HG03064 (cell line): Measurements from ENCODE around the gene FTH1.

Source experiments
- ATAC-seq: cut with Tn5 transposase; IDR thresholded peaks from one replicate; pipeline ENCODE4 v1.9.1; 2021; ENCODE audit warnings: low read depth; ENCODE audit not compliant: unreplicated experiment

The FTH1 gene

DNA sequence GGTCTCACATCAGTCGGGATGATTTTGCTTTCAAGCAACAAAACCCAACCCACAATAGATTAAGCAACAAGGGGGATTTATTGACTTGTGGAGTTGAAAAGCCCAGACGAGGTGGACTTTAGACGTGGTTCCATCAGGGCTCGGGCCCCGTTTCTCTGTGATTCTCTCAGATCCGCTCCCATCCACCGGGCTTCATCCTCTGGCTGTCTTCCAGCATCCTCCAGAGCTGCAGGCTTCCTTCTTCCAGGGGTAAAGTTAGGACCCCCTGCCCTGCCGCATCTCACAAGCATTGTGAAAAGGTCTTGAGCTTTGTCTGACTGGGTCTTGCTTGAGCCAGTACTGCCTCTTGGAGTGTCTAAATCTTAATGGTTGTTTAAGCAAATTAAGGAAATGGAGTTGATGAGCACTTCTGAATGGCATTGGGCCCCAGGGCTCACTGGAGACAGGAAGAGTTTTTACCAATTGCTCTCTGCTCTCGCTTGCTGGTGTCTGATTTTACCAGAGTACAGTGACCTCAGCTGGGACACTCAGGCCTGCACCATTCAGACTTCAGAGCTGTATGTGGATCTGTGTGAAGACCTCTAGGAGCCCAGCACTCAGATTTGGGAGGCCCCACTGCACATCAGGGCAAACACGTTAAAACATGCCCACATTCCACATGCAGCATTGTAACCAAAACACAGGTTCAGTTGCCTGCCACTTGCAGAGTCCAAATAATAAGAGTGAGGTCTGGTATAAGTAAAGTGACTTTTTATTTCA, 13.5 kb upstream of the FTH1 start:
- no peak for ATAC-seq

DNA sequence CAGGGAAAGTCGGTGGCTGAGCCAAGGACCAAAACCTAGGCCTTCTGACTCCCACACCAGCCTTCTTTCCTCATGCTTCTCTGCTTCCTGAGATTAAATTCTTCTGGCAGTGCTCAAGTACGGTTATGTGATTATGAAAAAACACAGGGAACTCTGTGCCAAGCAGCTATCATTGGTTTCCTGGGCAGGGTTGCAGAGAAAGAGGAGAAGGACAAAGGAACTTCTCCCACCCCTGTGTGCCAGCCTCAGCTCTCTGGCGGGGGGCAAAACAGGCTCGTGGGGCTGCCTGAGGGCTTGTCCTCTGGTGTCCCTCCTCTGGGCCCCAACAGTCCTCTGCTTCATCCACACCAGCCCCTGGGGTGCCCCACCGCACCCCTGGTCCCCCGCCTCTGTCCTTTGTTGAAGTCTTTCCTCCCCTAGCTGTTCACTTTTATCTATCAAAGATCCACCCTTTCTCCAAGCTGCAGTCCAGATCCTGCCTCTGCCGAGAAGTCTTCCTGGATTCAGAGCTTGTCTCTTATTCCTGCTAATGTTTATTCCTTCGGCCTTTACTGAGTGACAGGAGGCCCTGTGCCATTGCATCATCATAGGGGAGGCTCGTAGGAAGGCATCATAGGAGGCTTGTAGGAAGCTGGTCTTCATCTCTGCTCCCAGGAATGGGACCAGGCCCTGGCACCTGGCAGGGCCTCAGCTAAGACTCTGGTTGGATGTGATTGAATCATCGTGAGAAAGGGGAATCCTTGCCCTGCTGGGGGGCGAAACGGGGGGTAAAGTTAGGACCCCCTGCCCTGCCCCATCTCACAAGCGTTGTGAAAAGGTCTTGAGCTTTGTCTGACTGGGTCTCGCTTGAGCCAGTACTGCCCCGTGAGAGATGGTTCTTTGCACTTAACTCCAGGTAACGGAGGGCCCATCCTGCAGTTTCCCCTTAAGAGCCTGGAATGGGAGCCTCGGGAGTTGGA, 11.5 kb upstream of the FTH1 start:
- ATAC-seq = no peak

DNA sequence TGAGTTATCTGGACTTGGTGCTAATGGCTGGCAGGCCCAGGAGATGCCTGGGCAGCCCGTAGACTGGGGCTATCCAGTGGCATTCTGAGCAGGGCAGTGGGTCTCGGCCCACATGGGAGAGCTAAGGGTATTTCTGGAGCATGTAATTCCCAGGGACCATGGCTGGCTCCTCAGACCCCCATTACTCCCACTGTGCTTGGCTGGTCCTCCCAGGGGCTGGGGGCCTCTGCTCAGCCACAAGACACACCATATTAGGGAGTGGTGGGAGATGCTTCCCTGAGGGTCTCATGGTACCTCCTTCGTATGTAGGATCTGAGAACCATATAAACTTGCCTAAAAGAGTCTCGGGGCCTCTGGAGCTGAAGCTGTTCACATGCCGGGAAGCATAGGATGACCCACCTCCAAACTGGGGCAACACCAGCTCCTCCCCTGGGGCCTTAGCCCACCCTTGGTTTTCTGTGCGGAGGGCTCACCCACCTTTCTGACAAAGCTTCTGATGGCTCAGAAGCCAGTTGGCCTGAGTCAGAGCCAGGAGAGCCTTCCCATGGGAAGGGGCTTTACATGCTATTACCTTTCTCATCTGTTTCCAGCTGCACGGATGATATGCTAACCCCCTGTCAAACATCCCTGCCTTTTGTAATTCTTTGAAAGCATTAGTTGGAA, 9.5 kb upstream of the FTH1 start:
- ATAC-seq = no peak

DNA sequence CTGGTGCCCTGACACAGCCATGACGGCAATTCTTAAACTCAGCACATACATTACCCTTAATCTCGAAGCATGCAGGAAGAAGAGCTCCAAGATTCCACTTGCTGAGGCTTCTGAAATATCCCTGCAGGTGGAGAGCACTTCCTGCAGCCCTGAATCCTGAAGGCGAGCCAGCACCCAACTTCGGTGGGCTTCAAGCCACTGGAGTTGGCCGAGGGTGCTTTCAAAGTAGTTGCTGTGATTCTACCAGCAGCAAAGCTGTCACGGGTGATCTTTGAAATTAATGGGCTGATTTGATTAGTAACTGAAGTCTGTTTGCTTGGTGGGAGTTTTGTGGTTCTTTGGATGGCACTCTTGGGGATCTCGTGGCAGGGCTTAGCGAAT, 9.0 kb upstream of the FTH1 start:
- no peak for ATAC-seq

DNA sequence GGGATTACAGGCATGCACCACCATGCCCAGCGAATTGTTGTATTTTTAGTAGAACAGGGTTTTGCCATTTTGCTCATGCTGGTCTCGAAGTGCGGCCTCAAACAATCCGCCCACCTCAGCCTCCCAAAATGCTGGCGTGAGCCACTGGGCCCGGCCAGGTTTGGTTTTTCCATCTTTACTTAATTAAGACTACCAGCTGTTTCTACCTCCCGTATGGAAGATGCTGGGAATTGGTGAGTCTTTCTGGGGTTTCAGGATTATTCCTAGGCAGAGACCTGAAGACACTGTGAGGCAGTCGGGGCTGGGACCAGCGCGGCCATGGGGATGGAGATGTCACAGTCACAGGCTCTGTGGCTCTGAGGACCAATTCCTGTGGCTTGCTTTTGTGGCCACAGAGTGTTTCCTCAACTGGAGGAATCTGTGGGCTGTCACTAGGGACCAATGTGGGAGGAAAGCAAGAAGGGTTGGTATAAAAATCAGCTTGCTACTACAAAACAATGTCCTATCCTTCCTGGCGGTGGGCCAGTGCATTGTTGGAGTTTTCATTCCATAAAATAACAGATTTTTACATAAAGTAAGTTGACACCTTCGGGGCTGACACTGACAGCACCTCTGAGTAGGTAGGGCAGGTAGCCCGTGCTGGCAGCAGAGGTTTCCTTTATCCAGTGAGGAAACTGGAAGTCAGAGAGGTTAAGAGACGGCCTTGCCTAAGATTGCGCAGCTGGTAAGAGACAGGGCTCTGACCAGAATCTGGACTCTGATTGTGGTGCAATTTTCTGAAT, 8.4 kb upstream of the FTH1 start:
- no peak for ATAC-seq

DNA sequence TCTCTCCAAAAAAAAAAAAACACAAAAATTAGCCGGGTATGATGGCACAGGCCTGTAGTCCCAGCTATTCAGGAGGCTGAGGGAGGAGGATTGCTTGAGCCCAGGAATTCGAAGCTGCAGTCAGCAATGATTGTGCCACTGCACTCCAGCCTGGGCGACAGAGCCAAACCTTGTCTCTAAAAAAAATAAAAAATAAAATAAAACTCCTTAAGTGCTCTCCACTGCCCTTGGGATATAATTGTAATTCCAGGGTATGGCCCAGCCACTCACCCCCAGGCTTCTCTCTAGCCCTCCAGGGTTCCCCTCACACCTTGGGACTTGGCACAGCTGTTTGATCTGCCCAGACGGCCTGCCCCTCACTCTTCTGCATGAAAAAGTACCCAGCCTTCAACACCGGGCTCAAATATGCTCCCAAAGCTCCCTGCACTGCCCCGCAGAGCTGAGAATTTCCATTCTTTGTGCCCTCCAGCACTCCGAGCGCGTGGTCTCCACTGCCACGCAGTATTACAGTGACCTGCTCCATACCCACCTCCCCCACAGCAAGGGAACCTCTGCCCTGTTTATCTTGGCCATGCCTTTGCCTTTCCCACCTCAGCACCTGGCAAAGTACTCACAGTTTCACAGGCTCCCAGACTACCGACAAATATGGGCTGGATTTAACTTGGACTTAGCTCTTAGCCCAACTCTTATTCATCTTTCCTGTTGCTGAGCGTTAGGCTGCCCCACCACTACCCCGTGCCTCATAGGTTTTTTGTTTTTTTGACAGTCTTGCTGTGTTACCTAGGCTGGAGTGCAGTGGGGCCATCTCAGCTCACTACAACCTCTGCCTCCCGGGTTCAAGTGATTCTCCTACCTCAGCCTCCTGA, 7.6 kb upstream of the FTH1 start:
- ATAC-seq = no peak

DNA sequence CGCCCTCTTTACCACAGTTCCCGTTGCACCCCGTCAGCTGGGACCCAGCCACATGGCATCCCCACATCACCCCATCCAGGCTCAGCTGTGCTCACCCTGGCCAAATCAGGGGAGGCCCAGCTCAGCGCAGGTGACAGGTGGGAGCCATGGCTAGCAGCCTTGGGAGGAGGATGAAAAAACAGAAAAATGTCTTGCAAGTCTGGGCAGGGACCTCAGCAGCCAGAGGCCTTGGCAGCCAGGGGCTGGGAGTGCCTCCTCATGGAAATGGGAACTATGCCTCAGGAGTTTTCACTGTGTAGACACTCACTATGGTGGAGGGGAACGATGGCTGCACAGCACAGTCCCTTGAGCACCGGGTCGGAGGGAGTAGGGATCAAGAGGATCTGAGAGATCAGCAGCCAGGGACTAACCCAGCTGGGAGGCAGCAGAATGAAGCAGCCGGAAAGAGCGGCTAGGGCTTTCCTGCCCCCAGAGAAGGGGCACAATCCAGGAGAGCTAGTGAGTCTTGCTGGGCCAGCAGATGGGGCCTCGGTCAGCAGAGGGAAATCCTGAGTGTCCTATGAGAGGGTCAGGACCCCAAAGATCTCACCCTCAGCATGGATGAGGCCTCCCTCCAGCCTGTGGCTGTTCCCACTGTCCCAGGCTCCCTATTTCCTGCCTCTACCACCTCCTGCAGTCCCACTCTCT, 6.2 kb upstream of the FTH1 start:
- ATAC-seq = no peak

DNA sequence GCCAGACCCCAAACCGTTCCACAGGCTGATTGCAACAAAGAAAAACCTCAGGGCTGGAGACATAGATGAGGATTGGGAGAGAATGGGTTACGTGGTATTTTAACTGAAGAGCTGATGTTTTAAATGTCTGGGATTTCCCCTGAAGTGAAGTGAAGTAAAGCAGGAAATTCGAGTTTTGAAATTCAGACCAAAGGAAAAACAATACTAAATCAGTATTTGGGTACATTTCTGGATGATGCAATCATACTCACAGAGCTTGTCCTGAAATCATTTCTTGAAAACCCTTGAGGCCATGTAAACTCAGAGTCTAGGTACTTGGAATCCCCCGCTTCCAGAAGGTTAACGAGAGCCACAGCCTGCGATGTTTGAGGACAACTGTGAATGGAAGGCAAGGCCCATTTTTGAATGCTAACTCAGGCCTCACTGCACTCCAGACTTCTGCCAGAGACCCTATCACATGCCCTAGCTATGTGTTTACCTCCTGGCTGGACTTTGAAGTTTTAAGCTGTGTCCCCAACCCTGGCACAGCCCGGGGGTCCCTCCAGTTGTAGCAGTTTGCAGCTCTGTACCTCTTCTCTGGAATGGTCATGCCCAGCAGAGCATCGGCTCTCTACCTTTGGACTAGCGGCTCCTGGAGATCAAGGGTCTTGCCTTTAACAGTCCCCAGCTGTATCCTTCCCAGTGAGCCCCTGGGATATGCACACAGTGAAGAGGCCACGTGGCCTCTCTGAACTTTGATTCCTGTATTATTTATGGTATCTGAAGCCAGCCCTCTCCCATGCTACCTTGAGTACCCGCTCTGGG, 5.4 kb upstream of the FTH1 start:
- no peak for ATAC-seq

DNA sequence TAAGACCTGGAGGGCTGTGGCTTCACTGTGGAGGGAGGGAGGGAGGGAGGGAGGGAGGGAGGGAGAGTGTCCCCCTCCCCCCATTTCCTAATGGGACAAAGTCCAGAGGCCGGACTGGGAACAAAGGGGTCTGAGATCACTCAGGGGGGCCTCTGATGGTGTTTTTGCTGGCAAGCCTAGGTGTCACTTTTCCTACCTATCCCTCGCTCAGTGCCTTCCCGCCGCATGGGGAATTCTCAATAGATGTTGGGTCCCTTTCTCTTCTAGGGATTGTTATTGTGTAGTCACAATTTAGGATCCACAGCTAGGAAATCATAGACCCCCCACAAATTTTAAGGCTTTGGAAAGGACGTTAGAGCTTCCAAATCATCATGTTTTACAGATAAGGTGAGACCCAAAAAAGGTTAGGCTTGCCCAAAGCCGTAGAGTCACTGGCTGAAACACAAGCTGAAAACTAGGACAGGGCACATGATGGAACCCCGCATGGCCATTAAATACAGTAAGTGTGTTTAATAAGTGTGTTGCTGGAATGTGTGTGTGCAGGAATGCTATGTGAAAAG, 4.8 kb upstream of the FTH1 start:
- no peak for ATAC-seq

DNA sequence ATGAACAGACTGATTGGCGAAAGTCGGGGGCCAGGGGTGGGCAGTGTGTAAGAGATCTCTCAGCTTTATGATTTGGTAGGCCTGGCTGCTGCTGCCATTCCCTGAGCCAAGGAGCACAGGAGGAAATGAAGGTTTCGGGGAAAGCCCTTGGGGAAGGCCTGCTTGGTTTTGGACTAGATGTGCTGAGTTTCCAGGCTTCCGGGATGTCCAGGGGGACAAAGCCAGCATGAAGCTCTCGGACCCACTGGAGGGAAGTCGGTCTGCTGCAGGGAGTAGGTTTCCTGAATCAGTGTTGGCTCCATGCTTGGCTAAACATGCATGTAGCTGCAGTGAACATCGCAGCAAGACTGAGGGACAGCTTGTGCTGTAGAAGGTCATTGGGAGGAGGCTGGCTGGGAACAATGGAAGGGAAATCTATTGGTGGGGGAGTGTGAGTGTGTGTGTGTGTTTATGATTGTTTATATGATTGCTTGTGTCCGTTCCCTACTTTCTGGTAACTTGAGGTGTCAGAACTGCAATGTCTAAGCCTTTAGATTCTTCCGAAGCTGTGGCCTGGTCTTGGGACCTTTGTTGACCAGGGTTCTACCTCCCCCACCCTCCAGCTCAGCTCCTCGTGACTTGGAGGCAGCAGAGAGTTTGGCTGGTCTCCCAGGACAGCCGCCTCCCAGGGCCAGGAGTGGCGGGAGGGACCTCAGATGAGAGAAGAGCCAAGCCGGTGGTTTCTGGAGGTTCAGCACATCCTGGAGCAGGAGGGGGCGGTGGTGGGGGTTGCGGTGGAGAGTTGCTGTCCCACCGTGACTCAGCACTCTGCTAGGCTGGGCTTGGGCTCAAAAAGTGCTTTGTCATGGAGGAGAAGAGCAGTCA, 4.0 kb upstream of the FTH1 start:
- ATAC-seq = no peak

DNA sequence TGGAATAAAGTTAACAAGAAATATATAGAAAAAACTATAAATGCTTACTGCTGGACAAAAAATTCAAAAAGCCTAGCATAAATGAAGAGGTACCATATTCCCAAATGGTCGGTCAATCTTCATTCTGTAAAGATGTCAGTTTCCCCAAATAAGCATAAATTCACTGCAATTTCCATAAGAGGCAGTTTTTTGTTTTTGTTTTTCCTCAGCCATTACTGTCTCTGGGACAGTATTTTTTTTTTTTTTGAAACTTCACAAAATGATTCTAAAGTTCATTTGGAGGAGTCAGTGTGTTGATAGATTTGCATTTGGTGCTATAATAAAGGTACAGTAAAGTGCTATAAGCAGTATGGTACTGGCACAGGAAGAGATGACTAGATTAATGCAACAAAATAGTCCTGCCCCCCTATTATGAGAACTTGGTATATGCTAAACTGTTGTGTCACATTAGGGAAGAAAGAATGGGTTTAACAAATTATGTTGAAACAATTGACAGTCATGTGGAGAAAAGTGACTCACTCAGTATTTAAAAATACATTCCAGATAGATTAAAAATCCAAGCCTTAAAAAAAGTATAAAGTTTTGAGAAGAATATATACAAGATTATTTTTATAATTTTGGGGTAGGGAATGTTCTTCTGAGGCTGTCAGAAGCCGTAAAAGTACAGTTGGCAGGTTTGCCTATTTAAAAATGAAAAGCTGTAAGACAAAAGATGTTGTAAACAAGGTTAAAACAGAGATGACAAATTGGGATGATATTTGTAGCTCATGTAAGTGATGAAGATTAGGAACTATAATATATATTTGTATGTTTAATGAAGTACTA, 2.6 kb upstream of the FTH1 start:
- ATAC-seq = no peak

DNA sequence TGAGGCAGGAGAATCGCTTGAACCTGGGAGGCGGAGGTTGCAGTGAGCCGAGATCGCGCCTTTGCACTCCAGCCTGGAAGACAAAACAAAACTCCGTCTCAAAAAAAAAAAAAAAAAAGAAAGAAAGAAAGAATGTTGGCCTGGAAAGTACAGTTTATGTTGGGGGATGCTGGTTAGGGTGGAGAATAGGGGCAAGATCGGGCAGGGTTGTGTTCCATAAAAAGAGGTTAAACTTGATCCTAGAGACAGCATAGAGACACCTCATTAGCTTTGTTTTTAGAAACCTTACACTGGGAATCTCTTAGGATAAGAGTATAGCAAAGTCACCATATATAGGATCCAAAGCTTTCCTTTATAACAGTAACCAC, 1.9 kb upstream of the FTH1 start:
- no peak for ATAC-seq

DNA sequence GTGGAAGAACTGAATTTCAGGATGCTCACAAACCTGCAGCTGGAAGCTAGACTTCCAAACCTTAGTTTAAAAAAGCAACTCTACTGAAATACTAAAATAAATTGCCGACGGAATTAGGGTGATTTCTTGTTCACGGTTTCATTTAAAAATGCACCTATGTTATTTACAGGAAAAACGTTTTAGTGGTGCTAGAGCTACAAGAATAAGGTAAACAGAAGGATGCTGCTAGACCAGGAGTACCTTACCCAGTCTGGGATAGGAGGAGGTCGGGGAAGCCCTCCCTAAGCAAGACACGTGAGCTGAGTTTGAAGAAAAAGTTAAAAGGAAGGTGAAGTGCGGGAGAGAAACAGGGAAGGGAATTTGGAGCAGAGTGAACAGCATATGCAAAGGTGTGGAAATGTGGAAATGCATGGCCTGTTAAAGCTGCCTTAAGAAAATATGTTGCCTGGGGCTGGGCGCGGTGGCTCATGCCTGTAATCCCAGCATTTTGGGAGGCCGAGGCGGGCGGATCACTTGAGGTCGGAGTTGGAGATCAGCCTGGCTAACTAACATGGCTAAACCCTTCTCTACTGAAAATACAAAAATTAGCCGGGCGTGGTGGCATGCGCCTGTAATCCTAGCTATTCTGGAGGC, 1.4 kb upstream of the FTH1 start:
- no peak for ATAC-seq

DNA sequence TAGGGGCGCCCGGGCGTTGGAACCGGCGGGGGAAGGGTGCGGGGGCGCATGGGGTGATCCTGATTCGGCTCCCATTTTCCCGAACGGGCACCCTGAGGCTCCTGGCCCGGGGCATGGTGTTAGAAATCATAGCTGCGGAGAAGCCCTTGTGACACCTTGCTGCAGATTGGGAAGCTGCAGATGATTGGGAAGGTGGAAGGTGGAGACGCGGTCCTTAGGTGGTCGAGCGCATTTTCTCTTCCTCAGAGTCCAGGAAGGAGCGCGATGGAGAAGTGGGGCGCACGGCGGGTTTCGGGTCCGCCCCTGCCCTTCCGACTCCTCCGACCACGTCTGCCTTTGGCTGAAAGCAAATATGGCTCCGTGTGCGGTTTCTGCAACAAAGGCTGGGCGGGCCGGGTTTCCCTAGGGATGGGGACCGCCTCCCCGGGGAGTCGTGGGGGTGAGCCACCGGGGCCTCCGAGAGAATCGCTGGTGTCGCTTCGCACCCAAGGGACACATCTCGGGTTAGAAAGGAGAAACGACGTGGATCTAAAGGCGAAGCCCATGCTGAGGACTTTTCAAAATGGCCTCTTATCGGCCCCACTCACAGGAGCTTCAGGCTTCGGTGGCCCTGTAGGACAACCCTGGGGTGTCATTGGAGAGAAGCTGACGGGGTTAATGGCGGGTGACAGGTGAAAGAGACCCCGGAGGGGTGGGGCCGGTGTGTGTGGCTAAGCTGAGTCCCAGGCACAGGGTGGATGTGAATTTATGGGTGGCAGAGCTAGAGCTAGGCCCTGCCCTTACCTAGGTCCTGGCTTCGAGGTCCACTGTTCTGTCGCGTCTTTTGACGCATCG, 707 bp upstream of the FTH1 start:
- peak; percentile 15 for ATAC-seq

DNA sequence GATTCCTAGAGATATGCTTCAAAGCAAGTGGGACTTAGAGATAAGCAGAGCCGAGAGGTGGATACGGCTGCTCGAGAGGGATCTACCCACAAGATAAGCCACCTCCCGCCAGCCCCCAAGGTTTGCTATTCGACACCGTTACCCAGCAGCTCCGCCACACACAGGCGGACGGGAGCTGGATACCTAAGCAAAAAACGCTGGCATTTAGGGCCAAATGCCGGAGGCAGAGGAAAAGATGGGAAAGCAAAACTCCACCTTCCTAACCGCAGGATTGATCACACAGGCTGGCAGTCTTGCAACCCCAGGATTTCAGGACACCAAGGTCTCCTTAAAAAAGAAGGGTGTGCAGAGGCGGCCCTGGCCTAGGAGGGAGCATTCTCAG, 709 bp downstream of the FTH1 start:
- ATAC-seq = no peak
